ENCODE data around the gene CHMP2A.

DNA sequence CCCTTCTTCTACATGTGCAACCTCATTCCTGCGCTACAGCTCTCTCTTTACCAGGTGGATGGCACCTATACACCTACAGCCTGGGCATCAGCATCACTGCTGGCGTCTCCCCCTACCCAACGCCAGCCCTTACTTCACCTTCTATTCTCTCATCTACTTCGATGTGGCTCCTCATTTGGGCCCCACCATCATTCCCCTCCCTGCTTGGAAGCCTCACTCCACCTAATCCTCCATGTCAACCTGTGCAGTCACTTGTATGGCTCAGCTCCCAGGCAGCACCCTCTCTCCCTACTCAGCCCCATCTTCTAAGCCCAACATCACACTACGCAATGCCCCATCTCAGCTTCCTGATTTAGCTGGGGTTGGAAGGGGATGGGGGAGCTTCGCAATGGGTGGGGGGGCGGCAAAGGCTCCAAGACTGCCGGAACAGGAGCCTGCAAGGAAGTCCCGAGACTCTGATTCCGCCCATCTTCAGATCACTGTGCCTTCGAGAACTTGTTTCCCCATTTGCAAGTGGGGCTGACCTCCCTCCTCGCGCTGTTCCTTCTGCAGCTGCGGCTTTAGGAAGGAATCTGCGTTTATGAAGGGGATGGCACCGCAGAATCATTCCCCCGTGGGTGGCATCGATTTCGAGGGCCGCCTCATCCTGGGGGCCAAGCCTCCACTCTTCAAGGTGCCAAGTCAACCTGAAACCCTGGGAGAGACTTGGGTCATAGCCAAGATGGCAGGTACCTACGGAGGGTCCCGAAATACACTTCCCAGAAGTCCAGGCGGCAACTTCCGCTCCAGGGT is 17.3 kb upstream of the CHMP2A start:
- TF ChIP-seq, protein P1, sequence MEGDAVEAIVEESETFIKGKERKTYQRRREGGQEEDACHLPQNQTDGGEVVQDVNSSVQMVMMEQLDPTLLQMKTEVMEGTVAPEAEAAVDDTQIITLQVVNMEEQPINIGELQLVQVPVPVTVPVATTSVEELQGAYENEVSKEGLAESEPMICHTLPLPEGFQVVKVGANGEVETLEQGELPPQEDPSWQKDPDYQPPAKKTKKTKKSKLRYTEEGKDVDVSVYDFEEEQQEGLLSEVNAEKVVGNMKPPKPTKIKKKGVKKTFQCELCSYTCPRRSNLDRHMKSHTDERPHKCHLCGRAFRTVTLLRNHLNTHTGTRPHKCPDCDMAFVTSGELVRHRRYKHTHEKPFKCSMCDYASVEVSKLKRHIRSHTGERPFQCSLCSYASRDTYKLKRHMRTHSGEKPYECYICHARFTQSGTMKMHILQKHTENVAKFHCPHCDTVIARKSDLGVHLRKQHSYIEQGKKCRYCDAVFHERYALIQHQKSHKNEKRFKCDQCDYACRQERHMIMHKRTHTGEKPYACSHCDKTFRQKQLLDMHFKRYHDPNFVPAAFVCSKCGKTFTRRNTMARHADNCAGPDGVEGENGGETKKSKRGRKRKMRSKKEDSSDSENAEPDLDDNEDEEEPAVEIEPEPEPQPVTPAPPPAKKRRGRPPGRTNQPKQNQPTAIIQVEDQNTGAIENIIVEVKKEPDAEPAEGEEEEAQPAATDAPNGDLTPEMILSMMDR (IDR thresholded peaks at IDR 0.05) = no peak
- TF ChIP-seq EP300 (IDR thresholded peaks at IDR 0.05) (no peak), POLR2A (IDR thresholded peaks at IDR 0.05) (no peak)
